HL-60 (cell line): ENCODE results near the gene RPL36.
A peak's percentile ranks its signal among the peaks of the same experiment; 100 is the strongest.

ENCODE experiments used
- DNase-seq, 2 experiments: peaks; one replicate each; pipeline ENCODE4 v3.0.0-alpha.2; 2010 to 2020; ENCODE audit warnings: low read depth in 1 of 2, low spot score in 1 of 2
- H3K27ac ChIP-seq: fragments of 250-450 bp; sonication (Bioruptor Pico); replicated peaks from 2 replicates; pipeline ENCODE4 v1.5.1; 2020; ENCODE audit warnings: mild to moderate bottlenecking, moderate library complexity
- H3K27me3 ChIP-seq: fragments of 250-450 bp; sonication (Bioruptor Pico); 2 replicates; pipeline ENCODE4 v1.5.1; 2021; ENCODE audit warnings: mild to moderate bottlenecking, moderate library complexity; ENCODE audit not compliant: insufficient read depth, poor library complexity, severe bottlenecking
- H3K4me3 ChIP-seq: replicated peaks from 2 replicates; pipeline ENCODE4 v1.5.1; 2011; ENCODE audit warnings: mild to moderate bottlenecking, control low read depth, low read length; ENCODE audit not compliant: insufficient read depth
- CTCF ChIP-seq: IDR thresholded peaks from one replicate; pipeline ENCODE4 v1.5.1; 2011; ENCODE audit warnings: low read length, control low read depth, inconsistent platforms; ENCODE audit not compliant: insufficient read depth
- GABPA ChIP-seq: IDR thresholded peaks from 2 replicates; pipeline ENCODE4 v1.6.1; 2012; ENCODE audit warnings: low read depth
- POLR2AphosphoS5 ChIP-seq: IDR thresholded peaks from 2 replicates; pipeline ENCODE4 v1.6.1; 2012; ENCODE audit warnings: low read depth
- REST ChIP-seq: IDR thresholded peaks from 2 replicates; pipeline ENCODE4 v1.6.1; 2012; ENCODE audit warnings: low read depth; ENCODE audit not compliant: insufficient replicate concordance
- SPI1 ChIP-seq: IDR thresholded peaks from 2 replicates; pipeline ENCODE4 v1.6.1; 2012; ENCODE audit warnings: low read depth, mild to moderate bottlenecking, borderline replicate concordance

Gene RPL36

GRCh38 chr19:5691822-5692722 is 2.0 kb downstream of the RPL36 start:
- peak overlapping the region; percentile 80 for H3K4me3 ChIP-seq
- DNase-seq = no peak
- TF ChIP-seq SPI1 = no peak
- TF ChIP-seq POLR2AphosphoS5 = peak; percentile 66
- no peaks in the 10 kb centered on the region for H3K27me3 ChIP-seq
- H3K27ac ChIP-seq = peak overlapping the region; percentile 98

GRCh38 chr19:5692723-5693194 is 2.7 kb downstream of the RPL36 start:
- H3K27ac ChIP-seq = peak overlapping the region; percentile 10; the same call in 1 of the 2 replicates
- no peak overlapping the region for H3K4me3 ChIP-seq
- no peaks in the 10 kb centered on the region for H3K27me3 ChIP-seq
- DNase-seq = no peak
- no peak for TF ChIP-seq CTCF
- TF ChIP-seq GABPA = no peak
- TF ChIP-seq POLR2AphosphoS5 = peak; percentile 22; the same call in 1 of the 2 replicates
- TF ChIP-seq SPI1 = no peak
- TF ChIP-seq REST = no peak

GRCh38 chr19:5693195-5694166 is 3.4 kb downstream of the RPL36 start:
- TF ChIP-seq GABPA = no peak
- peak; percentile 37 for TF ChIP-seq POLR2AphosphoS5

GRCh38 chr19:5694167-5694955 is 4.3 kb downstream of the RPL36 start:
- Histone ChIP-seq H3K27me3 (no peaks in the 10 kb centered on the region), H3K27ac (no peak overlapping the region), H3K4me3 (no peak overlapping the region)
- no peak for DNase-seq
- TF ChIP-seq SPI1 = no peak
- TF ChIP-seq POLR2AphosphoS5 = peak; percentile 25; the same call in 1 of the 2 replicates

More at GRCh38 chr19:5693195-5694166, 3.4 kb downstream of the RPL36 start:
- Histone ChIP-seq H3K27me3 (no peaks in the 10 kb centered on the region), H3K27ac (0 out of 2 replicates have a peak overlapping the region, but pooled peaks have one; percentile 6), H3K4me3 (no peak overlapping the region)
- DNase-seq = no peak

- Histone ChIP-seq H3K27me3 (no peaks in the 10 kb centered on the region), H3K27ac (no peak overlapping the region), H3K4me3 (no peak overlapping the region)
- TF ChIP-seq REST (no peak), CTCF (no peak), SPI1 (no peak), GABPA (no peak), POLR2AphosphoS5 (no peak)
- no peak for DNase-seq
Measured at GRCh38 chr19:5694956-5695648, 5.0 kb downstream of the RPL36 start.
